ENCODE data around the gene PTCD1. TPM values are rescaled to one million over a fixed set of nuclear protein-coding genes. Genes with fewer than 3 reads are reported as not detected.

Gene PTCD1
- total and polyA plus RNA-seq, 9 of the 15 experiments (the other 6 are each of a cell fraction or from before 2014, with no cell fraction given) = 0.46 to 17.1 (median 6.2) TPM

- TF ChIP-seq E2F8 (IDR thresholded peaks at IDR 0.05; ENCODE audit: low read depth, partially characterized antibody) (peak; percentile 29), NKRF (IDR thresholded peaks at IDR 0.05; ENCODE audit: borderline replicate concordance) (peak; percentile 96), FIP1L1 (IDR thresholded peaks at IDR 0.05; ENCODE audit: low read depth, low read length, poor library complexity, severe bottlenecking) (peak; percentile 92), MLLT1 (IDR thresholded peaks at IDR 0.05) (peak in 1 of 2 experiments; percentile 55; a peak in 1 of 4 replicates), HDAC1 (IDR thresholded peaks at IDR 0.05) (peak in 1 of 2 experiments; percentile 92; a peak in 2 of 4 replicates), RAD21 (CRISPR knock-in tag; conservative IDR thresholded peaks at IDR 0.05 in 1 of 2, IDR thresholded peaks at IDR 0.05 in 1 of 2) (no peak), ZBTB2 (IDR thresholded peaks at IDR 0.05) (0 out of 2 replicates have a peak, but pooled peaks have one; percentile 19), TFAP4 (CRISPR knock-in tag; IDR thresholded peaks at IDR 0.05; ENCODE audit: borderline replicate concordance) (peak; percentile 86), ZNF518B (CRISPR knock-in tag; IDR thresholded peaks at IDR 0.05) (no peak), NBN (IDR thresholded peaks at IDR 0.05; ENCODE audit: low read depth) (no peak)
Observed at GRCh38 chr7:99472561-99473314, 34.1 kb upstream of the PTCD1 start, which contains the start of gene ZNF789 (continued).
